ENCODE data around the gene TULP1. TPM values are rescaled to one million over a fixed set of nuclear protein-coding genes. Genes with fewer than 3 reads are reported as not detected.

Gene TULP1
- total RNA-seq, 1 experiment from 2014 or later = not detected

- Histone ChIP-seq H2AFZ (ENCODE audit: low read length) (no peak overlapping the region), H3K9ac (ENCODE audit: low read length) (no peak overlapping the region), H4K20me1 (ENCODE audit: low read length) (no peaks in the 10 kb centered on the region; the same call in 1 of the 2 replicates), H3K36me3 (ENCODE audit: low read depth, low read length) (no peaks in the 10 kb centered on the region), H3K27ac (ENCODE audit: low read length) (no peak overlapping the region), H3K27me3 (ENCODE audit: low read length) (no peaks in the 10 kb centered on the region), H3K79me2 (ENCODE audit: low read length) (peaks cover 44% of the 10 kb centered on the region), H3F3A (ENCODE audit: low read length, unreplicated experiment) (no peaks in the 10 kb centered on the region), H3K4me2 (ENCODE audit: low read length) (no peak overlapping the region), H3K9me2 (replicated peaks; ENCODE audit: low read length) (no peaks in the 10 kb centered on the region), H3K9me3 (ENCODE audit: low read length) (no peaks in the 10 kb centered on the region), H3K4me3 (ENCODE audit: low read length) (no peak overlapping the region), H3K4me1 (ENCODE audit: insufficient read depth, low read length) (peaks cover 33% of the 10 kb centered on the region)
- intact Hi-C loops (cut with micrococcal nuclease) = no loop called here
- no peak for ATAC-seq
- no peak for DNase-seq
- ChIA-PET CTCF (no interaction called here), POLR2A (ENCODE audit: unreplicated experiment) (no interaction called here)
- no peak for TF ChIP-seq EZH2 (IDR thresholded peaks at IDR 0.05; ENCODE audit: low read length, unreplicated experiment)
- no peak for TF ChIP-seq EZH2phosphoT487 (IDR thresholded peaks at IDR 0.05; ENCODE audit: borderline replicate concordance, low read length)
- no peak for TF ChIP-seq CTCF (conservative IDR thresholded peaks at IDR 0.05; ENCODE audit: low read depth, low read length)
- no TSS peak for BruUV-seq (replicated peaks)
Observed at GRCh38 chr6:35494161-35494563, 18.5 kb downstream of the TULP1 start.

GRCh38 chr6:35493307-35493983 lies 19.3 kb downstream of the TULP1 start:
- BruUV-seq (replicated peaks) = no TSS peak
- DNase-seq = no peak
- Histone ChIP-seq H3K4me3 (ENCODE audit: low read length) (no peak overlapping the region), H3K9me3 (ENCODE audit: low read length) (no peaks in the 10 kb centered on the region), H3K9me2 (replicated peaks; ENCODE audit: low read length) (no peaks in the 10 kb centered on the region), H3K9ac (ENCODE audit: low read length) (no peak overlapping the region), H4K20me1 (ENCODE audit: low read length) (no peaks in the 10 kb centered on the region; the same call in 1 of the 2 replicates), H3K27ac (ENCODE audit: low read length) (no peak overlapping the region), H3K27me3 (ENCODE audit: low read length) (no peaks in the 10 kb centered on the region), H3K36me3 (ENCODE audit: low read depth, low read length) (no peaks in the 10 kb centered on the region), H3K79me2 (ENCODE audit: low read length) (peaks cover 44% of the 10 kb centered on the region), H3K4me2 (ENCODE audit: low read length) (no peak overlapping the region), H3K4me1 (ENCODE audit: insufficient read depth, low read length) (peaks cover 33% of the 10 kb centered on the region), H2AFZ (ENCODE audit: low read length) (no peak overlapping the region), H3F3A (ENCODE audit: low read length, unreplicated experiment) (no peaks in the 10 kb centered on the region)
- ChIA-PET POLR2A (ENCODE audit: unreplicated experiment) (no interaction called here), CTCF (no interaction called here)
- no peak for TF ChIP-seq EZH2 (IDR thresholded peaks at IDR 0.05; ENCODE audit: low read length, unreplicated experiment)
- no peak for TF ChIP-seq EZH2phosphoT487 (IDR thresholded peaks at IDR 0.05; ENCODE audit: borderline replicate concordance, low read length)
- no peak for TF ChIP-seq CTCF (conservative IDR thresholded peaks at IDR 0.05; ENCODE audit: low read depth, low read length)
- ATAC-seq = no peak
- intact Hi-C loops (cut with micrococcal nuclease) = no loop called here

- H3K79me2 ChIP-seq (ENCODE audit: low read length) = peaks cover 44% of the 10 kb centered on the region
- no peaks in the 10 kb centered on the region for H3K9me3 ChIP-seq (ENCODE audit: low read length)
- H3K4me2 ChIP-seq (ENCODE audit: low read length) = no peak overlapping the region
- ATAC-seq (no peak), DNase-seq (no peak)
- H3K36me3 ChIP-seq (ENCODE audit: low read depth, low read length) = no peaks in the 10 kb centered on the region
- intact Hi-C loops (cut with micrococcal nuclease) = no loop called here
- no peaks in the 10 kb centered on the region for H3F3A ChIP-seq (ENCODE audit: low read length, unreplicated experiment)
- CTCF ChIA-PET = no interaction called here
- H3K9ac ChIP-seq (ENCODE audit: low read length) = no peak overlapping the region
- no peak overlapping the region for H3K4me3 ChIP-seq (ENCODE audit: low read length)
- no peak overlapping the region for H3K27ac ChIP-seq (ENCODE audit: low read length)
- no TSS peak for BruUV-seq (replicated peaks)
- no peaks in the 10 kb centered on the region for H3K27me3 ChIP-seq (ENCODE audit: low read length)
- H4K20me1 ChIP-seq (ENCODE audit: low read length) = no peaks in the 10 kb centered on the region; the same call in 1 of the 2 replicates
- no peaks in the 10 kb centered on the region for H3K9me2 ChIP-seq (replicated peaks; ENCODE audit: low read length)
- TF ChIP-seq EZH2 (IDR thresholded peaks at IDR 0.05; ENCODE audit: low read length, unreplicated experiment) = no peak
- TF ChIP-seq EZH2phosphoT487 (IDR thresholded peaks at IDR 0.05; ENCODE audit: borderline replicate concordance, low read length) = no peak
- no peak for TF ChIP-seq CTCF (conservative IDR thresholded peaks at IDR 0.05; ENCODE audit: low read depth, low read length)
- peaks cover 36% of the 10 kb centered on the region for H3K4me1 ChIP-seq (ENCODE audit: insufficient read depth, low read length)
- H2AFZ ChIP-seq (ENCODE audit: low read length) = no peak overlapping the region
- POLR2A ChIA-PET (ENCODE audit: unreplicated experiment) = no interaction called here
Observed at GRCh38 chr6:35492974-35493284, 19.8 kb downstream of the TULP1 start.
